ENCODE data around the gene NXPH4. TPM values are rescaled to one million over a fixed set of nuclear protein-coding genes. Genes with fewer than 3 reads are reported as not detected.
A peak's percentile ranks its signal among the peaks of the same experiment; 100 is the strongest.

The NXPH4 gene
- total RNA-seq = not detected

DNA sequence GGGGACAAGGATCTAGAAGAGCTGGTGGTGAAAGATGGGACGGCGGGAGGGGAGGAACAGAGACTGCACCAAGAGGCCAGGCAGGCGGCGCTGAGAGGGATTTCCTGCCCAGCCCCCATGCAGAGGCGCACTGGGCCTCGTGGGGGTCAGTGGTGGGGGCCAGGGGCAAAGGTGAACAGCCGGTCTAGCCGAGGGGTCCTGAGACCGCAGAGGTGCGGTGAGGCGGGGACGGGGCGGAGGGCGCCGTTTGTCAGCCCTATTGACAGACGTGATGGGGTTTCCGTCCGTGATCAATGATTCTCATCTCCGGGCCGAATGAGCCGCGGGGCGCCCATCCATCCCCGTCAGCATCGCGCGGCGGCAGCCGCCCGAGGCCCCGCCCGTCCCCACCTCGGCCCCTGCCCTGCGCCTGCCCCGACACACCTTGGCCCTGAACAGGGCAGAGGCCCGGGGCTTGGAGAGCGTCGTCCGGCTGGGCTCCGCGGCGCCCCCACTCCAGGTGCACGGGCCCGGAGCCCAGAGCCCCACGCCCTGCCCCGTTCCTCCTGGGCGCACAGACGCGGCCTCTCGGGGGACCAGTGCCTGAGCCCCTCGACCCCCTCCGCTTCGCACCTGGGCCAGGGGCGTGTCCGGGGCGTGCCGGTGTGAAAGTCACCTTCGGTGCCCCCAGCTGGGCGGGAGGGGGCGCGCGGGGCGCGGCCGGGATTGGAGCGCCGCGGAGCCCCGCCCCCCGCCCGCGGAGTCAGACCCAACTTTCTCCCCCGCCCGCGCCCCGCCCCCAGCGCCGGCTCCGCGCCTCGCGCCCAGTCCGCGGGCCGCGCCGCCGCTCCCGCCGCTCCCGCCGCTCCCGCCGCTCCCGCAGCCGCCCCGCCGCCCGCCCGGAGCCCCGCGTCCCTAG, at the start of gene NXPH4:
Gene NXPH4 (plus strand): TSS at position 781 of the 898 bp plus-strand sequence. CDS start 176 bp downstream, outside the sequence.
- no peak for DNase-seq (ENCODE audit: extremely low spot score)
- H3K4me3 ChIP-seq = peak within 1 kb of the TSS; percentile 49 to 61 (median 54)
- WGBS = 4% methylated on average over 14 of the region's 102 CpGs
- no peaks in the 10 kb centered on the region for H3K9me3 ChIP-seq
- TF ChIP-seq POLR2AphosphoS5 (IDR thresholded peaks at IDR 0.05) (no peak), EP300 (IDR thresholded peaks at IDR 0.05) (no peak)
- intact Hi-C loops (cut with DNase I) = no loop called here
- H3K4me1 ChIP-seq = peaks cover 39 to 60% (median 56%) of the 10 kb centered on the region in 4 donors
- peaks cover 5 to 76% (median 58%) of the 10 kb centered on the region in 4 donors for H3K27me3 ChIP-seq
- H3K27ac ChIP-seq (replicated peaks in 1 of 4) = no peak within 1 kb of the TSS
- H3K36me3 ChIP-seq = peaks cover 0 to 17% (median 15%) of the 10 kb centered on the region in 4 donors

GRCh38 chr12:57166971-57167371, 49.6 kb upstream of the NXPH4 start:
- DNase-seq (ENCODE audit: extremely low spot score) = no peak
- Histone ChIP-seq H3K27ac (replicated peaks in 1 of 4) (no peak overlapping the region), H3K36me3 (peaks cover 41 to 94% (median 86%) of the 10 kb centered on the region in 4 donors), H3K4me3 (no peak overlapping the region), H3K9me3 (no peaks in the 10 kb centered on the region), H3K4me1 (peaks cover 0 to 12% (median 4%) of the 10 kb centered on the region in 4 donors), H3K27me3 (no peaks in the 10 kb centered on the region)
- intact Hi-C loops (cut with DNase I) = no loop called here
- WGBS = 72% methylated on average over 9 of the region's 10 CpGs
- TF ChIP-seq, protein P1, sequence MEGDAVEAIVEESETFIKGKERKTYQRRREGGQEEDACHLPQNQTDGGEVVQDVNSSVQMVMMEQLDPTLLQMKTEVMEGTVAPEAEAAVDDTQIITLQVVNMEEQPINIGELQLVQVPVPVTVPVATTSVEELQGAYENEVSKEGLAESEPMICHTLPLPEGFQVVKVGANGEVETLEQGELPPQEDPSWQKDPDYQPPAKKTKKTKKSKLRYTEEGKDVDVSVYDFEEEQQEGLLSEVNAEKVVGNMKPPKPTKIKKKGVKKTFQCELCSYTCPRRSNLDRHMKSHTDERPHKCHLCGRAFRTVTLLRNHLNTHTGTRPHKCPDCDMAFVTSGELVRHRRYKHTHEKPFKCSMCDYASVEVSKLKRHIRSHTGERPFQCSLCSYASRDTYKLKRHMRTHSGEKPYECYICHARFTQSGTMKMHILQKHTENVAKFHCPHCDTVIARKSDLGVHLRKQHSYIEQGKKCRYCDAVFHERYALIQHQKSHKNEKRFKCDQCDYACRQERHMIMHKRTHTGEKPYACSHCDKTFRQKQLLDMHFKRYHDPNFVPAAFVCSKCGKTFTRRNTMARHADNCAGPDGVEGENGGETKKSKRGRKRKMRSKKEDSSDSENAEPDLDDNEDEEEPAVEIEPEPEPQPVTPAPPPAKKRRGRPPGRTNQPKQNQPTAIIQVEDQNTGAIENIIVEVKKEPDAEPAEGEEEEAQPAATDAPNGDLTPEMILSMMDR (IDR thresholded peaks at IDR 0.05) = no peak
- TF ChIP-seq EP300 (IDR thresholded peaks at IDR 0.05) = no peak
- TF ChIP-seq POLR2A (IDR thresholded peaks at IDR 0.05; ENCODE audit: low read depth) = no peak

- TF ChIP-seq POLR2A (IDR thresholded peaks at IDR 0.05; ENCODE audit: low read depth) (no peak), EP300 (IDR thresholded peaks at IDR 0.05) (no peak), POLR2AphosphoS5 (IDR thresholded peaks at IDR 0.05) (no peak)
- TF ChIP-seq, protein P1 (IDR thresholded peaks at IDR 0.05) = no peak
- no peak overlapping the region for H3K4me3 ChIP-seq
- peaks cover 0 to 12% (median 4%) of the 10 kb centered on the region in 4 donors for H3K4me1 ChIP-seq
- H3K27ac ChIP-seq (replicated peaks in 1 of 4) = no peak overlapping the region
- peaks cover 32 to 88% (median 82%) of the 10 kb centered on the region in 4 donors for H3K36me3 ChIP-seq
- no peaks in the 10 kb centered on the region for H3K9me3 ChIP-seq
- no peak for DNase-seq (ENCODE audit: extremely low spot score)
- intact Hi-C loops (cut with DNase I) = no loop called here
- 79% methylated on average over 8 of the region's 10 CpGs for WGBS
- no peaks in the 10 kb centered on the region for H3K27me3 ChIP-seq
Observed at GRCh38 chr12:57168058-57168457, 48.5 kb upstream of the NXPH4 start.

- intact Hi-C loops (cut with DNase I) = no loop called here
- WGBS = 90% methylated on average over 11 of the region's 23 CpGs
- Histone ChIP-seq H3K4me3 (no peak overlapping the region), H3K4me1 (peaks cover 0 to 12% (median 4%) of the 10 kb centered on the region in 4 donors), H3K27ac (replicated peaks in 1 of 4) (no peak overlapping the region), H3K27me3 (no peaks in the 10 kb centered on the region), H3K9me3 (no peaks in the 10 kb centered on the region), H3K36me3 (peaks cover 32 to 88% (median 84%) of the 10 kb centered on the region in 4 donors)
- DNase-seq (ENCODE audit: extremely low spot score) = no peak
- no peak for TF ChIP-seq POLR2A (IDR thresholded peaks at IDR 0.05; ENCODE audit: low read depth)
- no peak for TF ChIP-seq EP300 (IDR thresholded peaks at IDR 0.05)
- no peak for TF ChIP-seq POLR2AphosphoS5 (IDR thresholded peaks at IDR 0.05)
- TF ChIP-seq, protein P1 (IDR thresholded peaks at IDR 0.05) = no peak
Observed at GRCh38 chr12:57169046-57169795, 47.4 kb upstream of the NXPH4 start.

DNA sequence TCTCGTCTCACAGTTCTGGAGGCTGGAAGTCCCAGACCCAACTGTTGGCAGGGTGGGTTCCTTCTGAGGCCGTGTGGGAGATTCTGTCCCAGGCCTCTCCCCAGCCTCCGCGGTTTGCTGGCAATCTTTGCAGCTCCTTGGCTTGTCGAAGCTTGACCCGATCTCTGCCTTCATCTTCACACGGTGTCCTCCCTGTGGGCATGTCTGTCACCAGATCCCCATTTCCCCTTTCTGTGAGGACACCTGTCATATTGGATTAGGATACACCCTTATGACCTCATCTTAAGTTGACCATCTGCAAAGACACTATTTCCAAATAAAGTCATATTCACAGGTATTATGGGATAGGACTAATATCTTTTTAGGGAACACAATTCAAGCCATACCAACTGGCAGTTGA, 46.6 kb upstream of the NXPH4 start:
- H3K9me3 ChIP-seq = no peaks in the 10 kb centered on the region
- no peak for DNase-seq (ENCODE audit: extremely low spot score)
- H3K4me3 ChIP-seq = no peak overlapping the region
- intact Hi-C loops (cut with DNase I) = no loop called here
- no peak for TF ChIP-seq POLR2AphosphoS5 (IDR thresholded peaks at IDR 0.05)
- TF ChIP-seq, protein P1 (IDR thresholded peaks at IDR 0.05) = no peak
- no peak for TF ChIP-seq POLR2A (IDR thresholded peaks at IDR 0.05; ENCODE audit: low read depth)
- no peak for TF ChIP-seq EP300 (IDR thresholded peaks at IDR 0.05)
- H3K27me3 ChIP-seq = no peaks in the 10 kb centered on the region
- whole genome bisulfite sequencing = 82% methylated on average over 7 of the region's 7 CpGs
- peaks cover 32 to 88% (median 83%) of the 10 kb centered on the region in 4 donors for H3K36me3 ChIP-seq
- H3K4me1 ChIP-seq = peaks cover 0 to 13% (median 4%) of the 10 kb centered on the region in 4 donors
- no peak overlapping the region for H3K27ac ChIP-seq (replicated peaks in 1 of 4)

Data from esophagus muscularis mucosa (tissue), 4 donors.